BLaER1 (cell line): Measurements from ENCODE around the gene CEP192.
A peak's percentile ranks its signal among the peaks of the same experiment; 100 is the strongest.

Experiments
- H3K27ac ChIP-seq: shearing (Covaris generic); formaldehyde crosslinking; 2 replicates; pipeline ENCODE4 v1.8.1; 2022
- H3K27me3 ChIP-seq: shearing (Covaris generic); formaldehyde crosslinking; 2 replicates; pipeline ENCODE4 v1.8.1; 2022
- H3K36me3 ChIP-seq: shearing (Covaris generic); formaldehyde crosslinking; 2 replicates; pipeline ENCODE4 v1.8.1; 2022
- H3K4me1 ChIP-seq: shearing (Covaris generic); formaldehyde crosslinking; 2 replicates; pipeline ENCODE4 v1.8.1; 2022
- H3K4me2 ChIP-seq: shearing (Covaris generic); formaldehyde crosslinking; 2 replicates; pipeline ENCODE4 v1.8.1; 2022
- H3K4me3 ChIP-seq: shearing (Covaris generic); formaldehyde crosslinking; 2 replicates; pipeline ENCODE4 v1.8.1; 2022
- H3K9ac ChIP-seq: shearing (Covaris generic); formaldehyde crosslinking; 2 replicates; pipeline ENCODE4 v1.8.1; 2022
- H3K9me3 ChIP-seq: shearing (Covaris generic); formaldehyde crosslinking; 2 replicates; pipeline ENCODE4 v1.8.1; 2022
- H4K20me1 ChIP-seq: shearing (Covaris generic); formaldehyde crosslinking; 2 replicates; pipeline ENCODE4 v1.8.1; 2022
- Cebpa-rat ChIP-seq: shearing (Covaris generic); IDR thresholded peaks from 2 replicates; pipeline ENCODE4 v1.8.1; 2022

Gene CEP192

DNA sequence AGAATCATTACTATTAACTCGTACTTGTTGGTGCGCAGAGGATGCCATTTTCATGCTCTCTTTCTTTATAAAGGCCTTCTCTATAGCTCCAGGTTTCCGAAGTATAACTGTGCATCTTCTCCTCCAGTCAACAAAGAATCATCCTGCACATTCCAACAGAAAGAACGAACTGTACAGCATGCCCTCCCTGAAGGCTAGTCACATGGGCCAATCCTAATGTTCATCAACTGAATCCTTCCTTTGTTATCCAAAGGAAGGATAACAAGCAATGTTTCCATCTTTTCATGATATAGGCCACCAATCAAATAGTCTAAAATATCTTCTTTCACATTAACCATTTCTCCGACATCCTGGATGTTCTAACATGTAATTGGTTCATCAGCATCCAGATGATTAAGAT is 160.5 kb downstream of the CEP192 start:
- Histone ChIP-seq H3K9me3 (peaks cover 27% of the 10 kb centered on the region), H3K4me1 (peaks cover 19% of the 10 kb centered on the region), H3K36me3 (no peaks in the 10 kb centered on the region), H4K20me1 (no peaks in the 10 kb centered on the region), H3K4me3 (no peak overlapping the region), H3K27me3 (no peaks in the 10 kb centered on the region), H3K9ac (no peak overlapping the region), H3K4me2 (no peak overlapping the region), H3K27ac (no peak overlapping the region)
- TF ChIP-seq Cebpa-rat: no peak

DNA sequence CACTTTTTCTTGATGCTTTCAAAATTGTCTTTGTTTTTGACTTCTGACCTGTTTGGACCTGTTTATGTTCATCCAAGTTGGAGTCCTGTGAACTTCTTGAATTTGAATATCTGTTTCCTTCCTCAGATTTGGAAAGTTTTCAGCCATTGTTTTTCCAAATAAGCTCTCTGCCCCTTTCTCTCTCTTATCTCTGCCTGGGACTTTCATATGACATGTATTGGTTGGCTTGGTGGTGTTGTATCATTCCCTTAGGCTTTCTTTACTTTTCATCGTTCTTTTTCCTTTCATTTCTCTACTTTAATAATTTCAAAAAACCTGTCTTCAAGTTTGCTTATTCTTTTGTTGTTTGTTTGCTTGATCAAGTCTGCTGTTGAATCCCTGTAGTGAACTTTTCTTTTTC is 167.3 kb downstream of the CEP192 start:
- no peak overlapping the region for H3K27ac ChIP-seq
- peaks cover 43% of the 10 kb centered on the region for H3K9me3 ChIP-seq
- H3K4me1 ChIP-seq: no peaks in the 10 kb centered on the region
- no peaks in the 10 kb centered on the region for H3K27me3 ChIP-seq
- 0 out of 2 replicates have a peak, but pooled peaks cover 4% of the 10 kb centered on the region for H3K36me3 ChIP-seq
- no peaks in the 10 kb centered on the region for H4K20me1 ChIP-seq
- H3K4me3 ChIP-seq: no peak overlapping the region
- no peak for TF ChIP-seq Cebpa-rat
- H3K9ac ChIP-seq: no peak overlapping the region
- H3K4me2 ChIP-seq: no peak overlapping the region

DNA sequence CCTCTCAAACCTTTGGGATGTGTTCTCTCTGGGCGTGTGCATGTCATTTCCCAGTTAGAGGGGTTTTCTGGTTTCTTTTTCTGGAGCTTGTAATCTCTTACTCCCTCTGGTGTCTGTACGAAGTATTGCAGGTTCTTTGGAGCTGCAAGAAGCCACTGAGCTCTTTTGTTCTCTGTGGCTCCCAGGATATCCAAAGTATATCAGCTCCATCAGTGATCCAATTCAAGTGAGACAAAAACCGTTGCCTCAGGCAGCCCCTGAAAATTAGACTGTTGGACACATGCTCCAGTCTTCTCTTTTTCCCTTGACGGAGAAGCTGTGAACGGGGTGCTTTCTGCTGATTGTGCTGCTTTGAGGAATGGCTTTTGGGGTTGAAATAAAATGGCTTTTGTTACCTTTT is 168.4 kb downstream of the CEP192 start:
- no peak for TF ChIP-seq Cebpa-rat
- H3K4me3 ChIP-seq: no peak overlapping the region
- H3K4me2 ChIP-seq: no peak overlapping the region
- H3K4me1 ChIP-seq: no peaks in the 10 kb centered on the region
- no peaks in the 10 kb centered on the region for H3K27me3 ChIP-seq
- peaks cover 43% of the 10 kb centered on the region for H3K9me3 ChIP-seq
- H3K36me3 ChIP-seq: 0 out of 2 replicates have a peak, but pooled peaks cover 4% of the 10 kb centered on the region
- no peak overlapping the region for H3K27ac ChIP-seq
- H3K9ac ChIP-seq: no peak overlapping the region
- no peaks in the 10 kb centered on the region for H4K20me1 ChIP-seq

DNA sequence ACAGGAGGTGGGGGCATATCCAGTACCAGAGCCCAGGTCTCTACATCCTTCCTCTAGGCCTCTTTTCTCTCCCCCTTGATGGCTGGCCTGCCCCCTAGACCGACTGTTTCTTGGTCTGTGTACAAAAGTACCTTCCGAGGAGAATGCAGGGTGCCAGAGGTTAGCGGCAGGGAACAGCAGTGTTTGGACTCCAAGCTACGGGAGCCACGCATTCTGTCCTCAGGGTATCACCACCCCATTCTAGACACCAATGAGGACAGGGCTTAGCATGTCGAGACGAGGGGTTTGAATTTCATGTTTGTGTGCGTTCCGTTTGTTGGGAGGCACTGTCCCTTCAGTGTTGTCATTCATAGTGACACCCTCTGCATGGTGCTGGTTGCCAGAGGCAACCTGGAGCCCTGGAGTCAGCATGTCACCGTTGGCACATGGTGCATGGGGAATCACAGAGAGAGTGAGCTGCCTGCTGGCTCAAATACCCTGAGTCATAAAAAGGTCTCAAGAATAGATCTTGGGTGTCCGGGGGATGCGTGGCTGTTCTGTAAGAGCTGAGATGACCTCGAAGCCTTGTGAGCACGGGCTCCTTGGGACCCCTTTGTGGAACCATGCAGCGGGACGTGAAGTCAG is 170.2 kb downstream of the CEP192 start:
- H3K27ac ChIP-seq: no peak overlapping the region
- H3K4me3 ChIP-seq: no peak overlapping the region
- TF ChIP-seq Cebpa-rat: no peak
- H3K4me1 ChIP-seq: peaks cover 15% of the 10 kb centered on the region
- H4K20me1 ChIP-seq: no peaks in the 10 kb centered on the region
- no peak overlapping the region for H3K4me2 ChIP-seq
- no peaks in the 10 kb centered on the region for H3K27me3 ChIP-seq
- no peak overlapping the region for H3K9ac ChIP-seq
- H3K9me3 ChIP-seq: peaks cover 27% of the 10 kb centered on the region
- 0 out of 2 replicates have a peak, but pooled peaks cover 4% of the 10 kb centered on the region for H3K36me3 ChIP-seq

DNA sequence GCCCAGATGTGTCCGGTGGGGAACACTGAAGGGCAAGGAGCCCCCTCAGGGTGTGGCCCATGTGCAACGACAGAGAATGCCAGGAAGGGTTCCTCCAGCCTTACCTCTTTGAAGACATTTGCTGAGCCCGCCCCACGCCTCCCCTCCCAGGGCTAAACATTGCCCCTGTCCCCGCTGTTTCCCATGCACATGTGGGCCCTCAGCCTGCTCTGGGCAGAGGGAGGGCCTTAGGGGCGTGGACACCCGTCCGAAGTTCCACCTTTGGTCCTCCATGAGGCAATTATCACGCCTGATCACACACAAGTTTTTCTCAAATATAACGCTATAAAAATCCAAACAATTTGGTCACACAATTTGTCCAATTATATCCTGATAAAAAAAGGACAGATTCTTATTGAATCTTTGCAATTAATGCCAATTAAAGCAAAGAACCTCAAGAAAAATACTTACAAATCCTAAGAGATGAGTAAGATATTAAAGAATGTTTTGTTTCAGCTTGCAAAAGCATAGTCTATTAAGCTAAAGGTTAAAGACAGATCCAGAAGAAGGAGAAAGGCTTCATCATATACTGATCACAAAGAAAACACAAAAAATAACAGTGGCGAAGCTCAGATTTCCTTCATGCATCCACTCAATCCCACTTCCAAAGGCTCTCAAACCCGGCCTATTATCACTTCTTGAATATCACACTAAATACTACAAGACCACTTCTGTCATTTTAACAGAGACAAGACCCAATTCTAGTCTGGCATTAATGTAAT is 172.2 kb downstream of the CEP192 start:
- Histone ChIP-seq H3K4me2 (no peak overlapping the region), H3K9me3 (peaks cover 16% of the 10 kb centered on the region), H3K27me3 (no peaks in the 10 kb centered on the region), H3K27ac (no peak overlapping the region), H3K4me3 (no peak overlapping the region), H3K9ac (no peak overlapping the region), H4K20me1 (no peaks in the 10 kb centered on the region), H3K4me1 (peaks cover 17% of the 10 kb centered on the region), H3K36me3 (no peaks in the 10 kb centered on the region)
- TF ChIP-seq Cebpa-rat: no peak

DNA sequence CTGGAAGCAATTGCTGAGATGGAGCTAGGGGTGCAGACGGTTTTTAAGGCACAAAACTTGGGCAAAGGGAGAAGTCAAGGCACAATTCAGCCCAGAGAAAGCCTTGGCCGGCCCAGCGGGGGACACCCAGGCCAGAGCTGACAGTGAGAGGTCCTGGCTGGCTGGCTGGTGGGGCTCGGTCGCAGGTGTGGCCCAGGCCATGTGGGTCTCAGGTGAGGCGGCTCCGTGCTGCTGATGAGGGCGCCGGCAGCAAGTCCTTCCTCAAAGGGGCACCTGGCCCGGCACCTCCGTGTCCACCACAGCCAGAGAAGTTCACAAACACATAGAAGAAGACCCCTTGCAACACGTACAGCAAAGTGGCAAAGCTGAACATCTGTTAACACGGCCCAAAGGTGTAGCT is 173.2 kb downstream of the CEP192 start:
- no peak for TF ChIP-seq Cebpa-rat
- H3K9me3 ChIP-seq: peaks cover 8% of the 10 kb centered on the region
- H3K4me3 ChIP-seq: no peak overlapping the region
- no peak overlapping the region for H3K27ac ChIP-seq
- no peak overlapping the region for H3K9ac ChIP-seq
- no peak overlapping the region for H3K4me2 ChIP-seq
- H3K27me3 ChIP-seq: no peaks in the 10 kb centered on the region
- no peaks in the 10 kb centered on the region for H3K36me3 ChIP-seq
- H3K4me1 ChIP-seq: peaks cover 17% of the 10 kb centered on the region
- H4K20me1 ChIP-seq: no peaks in the 10 kb centered on the region

DNA sequence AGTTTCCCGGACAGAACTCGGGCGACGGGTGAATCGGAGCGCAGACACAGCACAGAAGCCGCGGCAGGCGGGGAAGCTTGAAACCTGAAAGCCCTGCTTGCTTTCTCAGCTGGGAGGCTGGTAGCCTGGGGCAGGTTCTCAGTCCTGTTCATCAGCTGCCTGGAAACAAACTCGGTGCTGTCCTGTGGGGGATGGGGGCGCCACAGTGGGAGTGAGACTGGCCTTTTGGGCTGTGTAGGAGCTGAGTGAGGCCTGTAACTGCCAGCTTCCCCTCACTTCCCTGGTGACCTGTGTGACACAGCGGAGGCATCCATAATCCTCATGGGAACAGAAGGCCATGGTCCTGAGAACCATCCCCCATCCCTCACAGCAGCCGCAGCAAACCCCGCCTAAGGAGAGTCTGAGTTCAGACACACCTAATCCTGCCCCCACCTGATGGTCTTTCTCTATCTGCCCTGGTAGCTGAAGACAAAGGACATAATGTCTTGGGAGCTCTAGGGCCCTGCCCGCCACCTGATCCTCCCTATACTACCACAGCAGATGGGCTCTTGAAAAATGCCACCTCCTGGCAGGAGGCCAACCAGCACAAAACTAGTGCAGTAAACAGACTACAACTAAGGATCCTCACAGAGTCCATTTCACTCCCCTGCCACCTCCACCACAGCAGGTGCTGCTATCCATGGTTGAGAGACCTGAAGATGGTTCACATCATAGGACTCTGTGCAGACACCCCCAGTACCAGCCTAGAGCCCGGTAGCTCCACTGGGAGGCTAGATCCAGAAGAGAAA is 174.7 kb downstream of the CEP192 start:
- H3K9me3 ChIP-seq: peaks cover 8% of the 10 kb centered on the region
- H3K4me2 ChIP-seq: peak overlapping the region; percentile 83
- no peaks in the 10 kb centered on the region for H3K27me3 ChIP-seq
- H3K4me3 ChIP-seq: peak overlapping the region; percentile 43
- TF ChIP-seq Cebpa-rat: no peak
- H4K20me1 ChIP-seq: no peaks in the 10 kb centered on the region
- H3K9ac ChIP-seq: peak overlapping the region; percentile 58; the same call in 1 of the 2 replicates
- peak overlapping the region; percentile 59 for H3K27ac ChIP-seq
- H3K4me1 ChIP-seq: peaks cover 17% of the 10 kb centered on the region
- H3K36me3 ChIP-seq: no peaks in the 10 kb centered on the region

DNA sequence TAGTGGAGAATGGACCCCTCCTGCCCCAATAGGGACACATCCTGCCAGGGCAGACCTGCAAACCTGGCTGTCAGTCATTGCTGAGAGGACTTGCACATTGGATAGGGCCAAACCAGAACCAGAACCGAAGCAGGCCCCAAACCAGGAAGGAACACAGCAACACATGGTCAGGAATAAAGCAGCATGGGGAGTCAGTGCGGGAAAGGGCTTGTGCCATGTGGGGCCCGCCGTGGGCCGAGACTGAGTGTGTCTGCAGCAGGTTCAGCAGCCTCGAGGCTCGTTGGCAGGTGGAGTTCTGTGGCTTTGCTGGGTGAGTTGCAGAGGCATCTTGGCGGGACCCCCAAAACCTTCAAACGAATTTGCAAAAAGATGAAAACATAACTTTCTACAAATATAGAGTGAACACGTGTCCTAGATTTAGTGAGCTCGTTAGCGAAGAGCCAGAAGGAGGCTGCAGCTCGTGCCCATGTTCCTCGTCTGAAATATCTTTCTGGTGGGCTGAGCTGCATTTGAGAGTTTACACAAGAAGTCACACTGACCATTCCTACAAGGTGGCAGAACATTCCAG is 182.5 kb downstream of the CEP192 start:
- no peak overlapping the region for H3K27ac ChIP-seq
- H3K27me3 ChIP-seq: no peaks in the 10 kb centered on the region
- 0 out of 2 replicates have a peak, but pooled peaks cover 4% of the 10 kb centered on the region for H3K4me1 ChIP-seq
- no peak overlapping the region for H3K4me2 ChIP-seq
- no peak overlapping the region for H3K4me3 ChIP-seq
- H4K20me1 ChIP-seq: no peaks in the 10 kb centered on the region
- no peak for TF ChIP-seq Cebpa-rat
- no peaks in the 10 kb centered on the region for H3K36me3 ChIP-seq
- H3K9me3 ChIP-seq: no peaks in the 10 kb centered on the region
- H3K9ac ChIP-seq: no peak overlapping the region
